K562 (cell line): ENCODE measurements around the gene SEC22C. TPM values are rescaled to one million over a fixed set of nuclear protein-coding genes. Genes with fewer than 3 reads are reported as not detected.

Experiments
- BDP1 ChIP-seq: IDR thresholded peaks from 3 replicates; pipeline ENCODE4 v1.6.1; 2011; ENCODE audit not compliant: insufficient read length, insufficient read depth
- BRF2 ChIP-seq: IDR thresholded peaks from 3 replicates; pipeline ENCODE4 v1.6.1; 2011; ENCODE audit warnings: borderline replicate concordance, mild to moderate bottlenecking; ENCODE audit not compliant: insufficient read length, insufficient read depth
- CBFA2T3 ChIP-seq: fragments of 450-650 bp; IDR thresholded peaks from 2 replicates; pipeline ENCODE4 v1.6.1; 2017
- CTCF ChIP-seq, 3 experiments: IDR thresholded peaks in 2 of 3; conservative IDR thresholded peaks in 1 of 3; 2 replicates each; pipeline ENCODE4 v1.5.1; 2011 to 2012; ENCODE audit warnings: low read length in 3 of 3, mild to moderate bottlenecking in 3 of 3, control low read depth in 2 of 3, improper control_type of control experiment in 1 of 3, inconsistent platforms in 1 of 3, low read depth in 1 of 3, mixed read lengths in 1 of 3, moderate library complexity in 1 of 3; ENCODE audit not compliant: insufficient read depth in 2 of 3
- JUND ChIP-seq, 2 experiments: IDR thresholded peaks; 2 replicates in 1 of 2; 3 replicates in 1 of 2; pipeline ENCODE4 v1.6.1; 2011; ENCODE audit warnings: borderline replicate concordance in 2 of 2, low read depth in 2 of 2, low read length in 2 of 2, improper control_type of control experiment in 1 of 2, missing biosample characterization in 1 of 2, missing genetic modification characterization in 1 of 2, missing genetic modification reagents in 1 of 2
- SAFB2 ChIP-seq: fragments of 200-400 bp; formaldehyde crosslinking; IDR thresholded peaks from 2 replicates; pipeline ENCODE4 v1.6.1; 2018; ENCODE audit warnings: borderline replicate concordance, low read length, low read depth, moderate library complexity; ENCODE audit not compliant: severe bottlenecking
- SMC3 ChIP-seq: conservative IDR thresholded peaks from 2 replicates; pipeline ENCODE4 v1.6.1; 2011; ENCODE audit warnings: low read depth, low read length, improper control_type of control experiment; ENCODE audit not compliant: insufficient read depth
- ZFP30 ChIP-seq: fragments of 250-450 bp; sonication (Bioruptor Pico); IDR thresholded peaks from 2 replicates; pipeline ENCODE4 v1.8.0; 2022; ENCODE audit warnings: moderate library complexity, mild to moderate bottlenecking, inconsistent platforms, borderline replicate concordance
- ZNF280B ChIP-seq: fragments of 250-450 bp; sonication (Bioruptor Pico); IDR thresholded peaks from 2 replicates; pipeline ENCODE4 v1.5.1; 2021; ENCODE audit warnings: mild to moderate bottlenecking
- ZNF592 ChIP-seq: fragments of 450-650 bp; IDR thresholded peaks from 2 replicates; pipeline ENCODE4 v1.6.1; 2017; ENCODE audit warnings: antibody characterized with exemption, mild to moderate bottlenecking
- polyA plus RNA-seq, 8 experiments: library from polyadenylated mRNA; depleted of rRNA in 4 of 8; stranded (reverse) in 5 of 8; unstranded in 3 of 8; fragments of >200 nt; fragmentation: Nextera tagmentation in 2 of 8; fragmentation: Illumina TruSeq in 1 of 8; extraction: Ambion mirVana in 2 of 8; extraction: Trizol in 1 of 8; gene quantifications; 2 replicates each; pipeline versions ENCODE4 v1.2.1 to v1.2.3, GENCODE V29; 2011 to 2014; ENCODE audit warnings: inconsistent platforms in 1 of 8, missing spikeins in 1 of 8
- total RNA-seq, 7 experiments: library from RNA; depleted of rRNA in 6 of 7; stranded (reverse); fragments of >200 nt in 6 of 7; fragmentation: Illumina TruSeq in 2 of 7; extraction: Trizol in 2 of 7; gene quantifications; 2 replicates each; pipeline versions ENCODE4 v1.2.1 to v1.2.3, GENCODE V29; 2011 to 2021; ENCODE audit warnings: low replicate concordance in 1 of 7
- TF ChIP-seq, protein P1 (sequence below): IDR thresholded peaks from 2 replicates; pipeline ENCODE4 v1.6.1; 2016; ENCODE audit warnings: missing genetic modification characterization, missing compliant biosample characterization
- TF ChIP-seq, protein P2 (sequence below): IDR thresholded peaks from 2 replicates; pipeline ENCODE4 v1.6.1; 2012; ENCODE audit warnings: low read depth, low read length, improper control_type of control experiment, borderline replicate concordance

SEC22C gene
- total and polyA plus RNA-seq, 9 of the 15 experiments (the other 6 are each of a cell fraction or from before 2014, with no cell fraction given) = 35.6 to 68.4 (median 50.7) TPM

DNA sequence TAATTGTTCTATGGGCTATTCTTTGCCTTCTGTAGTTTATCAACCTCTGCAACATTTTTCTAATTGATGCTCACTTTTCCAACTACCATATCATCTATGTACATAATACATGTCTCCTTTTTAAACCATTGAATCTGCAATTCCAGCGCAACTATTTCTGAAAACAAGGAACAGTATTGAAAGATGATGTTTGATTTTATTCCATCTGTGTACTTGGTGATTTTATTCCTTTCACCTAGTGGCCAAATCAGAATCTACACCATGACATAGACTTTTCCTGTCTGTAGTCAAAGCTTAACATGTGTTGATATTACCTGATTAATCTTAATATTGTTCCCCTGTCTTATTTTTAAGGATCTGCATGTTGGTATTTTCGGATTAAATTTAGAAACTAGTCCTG lies 31.7 kb upstream of the SEC22C start (continued):
- peak in 1 of 3 experiments; percentile 42; a peak in 3 of 6 replicates for TF ChIP-seq CTCF (IDR thresholded peaks at IDR 0.05 in 2 of 3, conservative IDR thresholded peaks at IDR 0.05 in 1 of 3; ENCODE audit: insufficient read depth in 2 of 3, low read depth in 1 of 3, low read length in 3 of 3)
- TF ChIP-seq SAFB2 = no peak
- TF ChIP-seq, protein P1, sequence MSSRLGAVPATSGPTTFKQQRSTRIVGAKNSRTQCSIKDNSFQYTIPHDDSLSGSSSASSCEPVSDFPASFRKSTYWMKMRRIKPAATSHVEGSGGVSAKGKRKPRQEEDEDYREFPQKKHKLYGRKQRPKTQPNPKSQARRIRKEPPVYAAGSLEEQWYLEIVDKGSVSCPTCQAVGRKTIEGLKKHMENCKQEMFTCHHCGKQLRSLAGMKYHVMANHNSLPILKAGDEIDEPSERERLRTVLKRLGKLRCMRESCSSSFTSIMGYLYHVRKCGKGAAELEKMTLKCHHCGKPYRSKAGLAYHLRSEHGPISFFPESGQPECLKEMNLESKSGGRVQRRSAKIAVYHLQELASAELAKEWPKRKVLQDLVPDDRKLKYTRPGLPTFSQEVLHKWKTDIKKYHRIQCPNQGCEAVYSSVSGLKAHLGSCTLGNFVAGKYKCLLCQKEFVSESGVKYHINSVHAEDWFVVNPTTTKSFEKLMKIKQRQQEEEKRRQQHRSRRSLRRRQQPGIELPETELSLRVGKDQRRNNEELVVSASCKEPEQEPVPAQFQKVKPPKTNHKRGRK (tag) = no peak
- TF ChIP-seq ZNF592 = peak; percentile 7; the same call in 1 of the 2 replicates
- no peak for TF ChIP-seq BDP1
- TF ChIP-seq, protein P2, sequence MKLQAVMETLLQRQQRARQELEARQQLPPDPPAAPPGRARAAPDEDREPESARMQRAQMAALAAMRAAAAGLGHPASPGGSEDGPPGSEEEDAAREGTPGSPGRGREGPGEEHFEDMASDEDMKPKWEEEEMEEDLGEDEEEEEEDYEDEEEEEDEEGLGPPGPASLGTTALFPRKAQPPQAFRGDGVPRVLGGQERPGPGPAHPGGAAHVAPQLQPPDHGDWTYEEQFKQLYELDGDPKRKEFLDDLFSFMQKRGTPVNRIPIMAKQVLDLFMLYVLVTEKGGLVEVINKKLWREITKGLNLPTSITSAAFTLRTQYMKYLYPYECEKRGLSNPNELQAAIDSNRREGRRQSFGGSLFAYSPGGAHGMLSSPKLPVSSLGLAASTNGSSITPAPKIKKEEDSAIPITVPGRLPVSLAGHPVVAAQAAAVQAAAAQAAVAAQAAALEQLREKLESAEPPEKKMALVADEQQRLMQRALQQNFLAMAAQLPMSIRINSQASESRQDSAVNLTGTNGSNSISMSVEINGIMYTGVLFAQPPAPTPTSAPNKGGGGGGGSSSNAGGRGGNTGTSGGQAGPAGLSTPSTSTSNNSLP = 0 out of 2 replicates have a peak, but pooled peaks have one; percentile 61
- no peak for TF ChIP-seq SMC3
- TF ChIP-seq ZFP30 (CRISPR knock-in tag) = 0 out of 2 replicates have a peak, but pooled peaks have one; percentile 25
- TF ChIP-seq ZNF280B (CRISPR knock-in tag) = no peak
- TF ChIP-seq JUND (IDR thresholded peaks at IDR 0.05; ENCODE audit: borderline replicate concordance, low read depth, low read length) = no peak
- 0 out of 3 replicates have a peak, but pooled peaks have one; percentile 11 for TF ChIP-seq JUND (tag; IDR thresholded peaks at IDR 0.05; ENCODE audit: borderline replicate concordance, low read depth, low read length)
- TF ChIP-seq BRF2 = no peak
- TF ChIP-seq CBFA2T3 = no peak
